Measurements from ENCODE around the gene PEBP1.

DNA sequence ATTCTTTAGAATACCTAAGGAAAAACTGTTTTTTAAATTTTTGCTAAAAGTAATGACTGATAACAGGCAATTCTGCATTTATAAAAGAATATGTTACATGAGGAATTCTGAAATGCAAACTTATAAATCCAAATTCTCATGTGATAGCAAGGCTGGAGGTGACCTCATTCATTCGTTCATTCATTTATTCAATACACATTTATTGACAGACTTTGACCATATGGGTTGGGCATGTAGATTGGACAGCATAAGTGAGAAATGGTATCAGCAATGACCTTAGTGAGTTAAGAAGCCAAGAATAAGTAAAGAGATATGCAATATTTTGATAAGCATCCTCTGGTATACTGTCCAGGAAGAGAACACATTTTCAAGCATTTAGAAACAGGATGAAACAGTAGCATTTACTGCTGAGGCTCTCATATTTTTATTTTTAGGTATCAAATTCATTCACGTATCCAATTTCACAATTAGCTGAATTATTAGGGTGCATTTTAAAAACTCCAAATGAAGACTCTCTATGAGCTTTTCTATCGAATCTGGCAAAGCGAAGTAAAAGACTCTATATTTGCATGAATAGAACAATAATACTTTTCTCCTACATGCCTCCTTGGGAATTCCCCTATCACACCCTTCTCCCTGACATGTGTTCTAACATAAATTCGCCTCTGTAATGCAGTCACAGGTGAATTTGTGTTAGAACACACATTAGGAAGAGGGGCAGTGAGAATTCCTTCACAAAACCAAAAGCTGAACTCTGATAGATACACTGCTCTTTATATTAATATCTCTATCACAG lies 49.9 kb downstream of the PEBP1 start:
- TF ChIP-seq POLR2A (IDR thresholded peaks at IDR 0.05) (no peak), POLR2AphosphoS5 (IDR thresholded peaks at IDR 0.05) (no peak)
- TF ChIP-seq, protein P1, sequence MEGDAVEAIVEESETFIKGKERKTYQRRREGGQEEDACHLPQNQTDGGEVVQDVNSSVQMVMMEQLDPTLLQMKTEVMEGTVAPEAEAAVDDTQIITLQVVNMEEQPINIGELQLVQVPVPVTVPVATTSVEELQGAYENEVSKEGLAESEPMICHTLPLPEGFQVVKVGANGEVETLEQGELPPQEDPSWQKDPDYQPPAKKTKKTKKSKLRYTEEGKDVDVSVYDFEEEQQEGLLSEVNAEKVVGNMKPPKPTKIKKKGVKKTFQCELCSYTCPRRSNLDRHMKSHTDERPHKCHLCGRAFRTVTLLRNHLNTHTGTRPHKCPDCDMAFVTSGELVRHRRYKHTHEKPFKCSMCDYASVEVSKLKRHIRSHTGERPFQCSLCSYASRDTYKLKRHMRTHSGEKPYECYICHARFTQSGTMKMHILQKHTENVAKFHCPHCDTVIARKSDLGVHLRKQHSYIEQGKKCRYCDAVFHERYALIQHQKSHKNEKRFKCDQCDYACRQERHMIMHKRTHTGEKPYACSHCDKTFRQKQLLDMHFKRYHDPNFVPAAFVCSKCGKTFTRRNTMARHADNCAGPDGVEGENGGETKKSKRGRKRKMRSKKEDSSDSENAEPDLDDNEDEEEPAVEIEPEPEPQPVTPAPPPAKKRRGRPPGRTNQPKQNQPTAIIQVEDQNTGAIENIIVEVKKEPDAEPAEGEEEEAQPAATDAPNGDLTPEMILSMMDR (IDR thresholded peaks at IDR 0.05) = no peak

Measured in prostate gland (tissue), 2 donors.